GM12865 (cell line): ENCODE measurements around the gene KCTD19.

Experiments used
- DNase-seq: peaks from one replicate; pipeline ENCODE4 v3.0.0; 2010; ENCODE audit warnings: low read depth
- H3K4me3 ChIP-seq: 2 replicates; pipeline ENCODE4 v1.5.1; 2011; ENCODE audit warnings: mild to moderate bottlenecking, low read depth, low read length, control low read depth
- TF ChIP-seq, protein P1 (sequence below): IDR thresholded peaks from 2 replicates; pipeline ENCODE4 v1.5.1; 2011; ENCODE audit warnings: low read length, control low read depth, low read depth, inconsistent platforms; ENCODE audit not compliant: insufficient read depth; ENCODE audit errors: missing control alignments

Gene KCTD19

DNA sequence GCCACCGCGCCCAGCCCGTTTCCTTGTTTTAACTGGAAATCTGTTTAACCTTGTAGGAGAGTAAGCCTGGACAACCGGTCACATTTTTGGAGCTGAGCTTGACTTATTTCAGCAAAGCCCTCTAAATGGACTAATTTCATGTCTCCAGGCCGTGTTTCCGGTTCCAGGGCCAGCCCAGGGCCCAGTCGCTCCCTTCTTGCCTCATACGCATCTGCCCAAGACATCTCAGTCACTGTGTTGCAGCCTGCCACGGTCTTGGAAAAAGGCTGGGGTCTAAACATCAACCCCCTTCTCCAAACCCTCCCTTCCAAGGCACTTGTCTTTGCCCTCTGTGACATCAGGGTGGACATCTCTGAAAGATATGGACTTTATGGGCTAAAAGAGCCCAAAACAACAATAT is 28.3 kb downstream of the KCTD19 start:
- TF ChIP-seq, protein P1, sequence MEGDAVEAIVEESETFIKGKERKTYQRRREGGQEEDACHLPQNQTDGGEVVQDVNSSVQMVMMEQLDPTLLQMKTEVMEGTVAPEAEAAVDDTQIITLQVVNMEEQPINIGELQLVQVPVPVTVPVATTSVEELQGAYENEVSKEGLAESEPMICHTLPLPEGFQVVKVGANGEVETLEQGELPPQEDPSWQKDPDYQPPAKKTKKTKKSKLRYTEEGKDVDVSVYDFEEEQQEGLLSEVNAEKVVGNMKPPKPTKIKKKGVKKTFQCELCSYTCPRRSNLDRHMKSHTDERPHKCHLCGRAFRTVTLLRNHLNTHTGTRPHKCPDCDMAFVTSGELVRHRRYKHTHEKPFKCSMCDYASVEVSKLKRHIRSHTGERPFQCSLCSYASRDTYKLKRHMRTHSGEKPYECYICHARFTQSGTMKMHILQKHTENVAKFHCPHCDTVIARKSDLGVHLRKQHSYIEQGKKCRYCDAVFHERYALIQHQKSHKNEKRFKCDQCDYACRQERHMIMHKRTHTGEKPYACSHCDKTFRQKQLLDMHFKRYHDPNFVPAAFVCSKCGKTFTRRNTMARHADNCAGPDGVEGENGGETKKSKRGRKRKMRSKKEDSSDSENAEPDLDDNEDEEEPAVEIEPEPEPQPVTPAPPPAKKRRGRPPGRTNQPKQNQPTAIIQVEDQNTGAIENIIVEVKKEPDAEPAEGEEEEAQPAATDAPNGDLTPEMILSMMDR = no peak
- no peak for DNase-seq

DNA sequence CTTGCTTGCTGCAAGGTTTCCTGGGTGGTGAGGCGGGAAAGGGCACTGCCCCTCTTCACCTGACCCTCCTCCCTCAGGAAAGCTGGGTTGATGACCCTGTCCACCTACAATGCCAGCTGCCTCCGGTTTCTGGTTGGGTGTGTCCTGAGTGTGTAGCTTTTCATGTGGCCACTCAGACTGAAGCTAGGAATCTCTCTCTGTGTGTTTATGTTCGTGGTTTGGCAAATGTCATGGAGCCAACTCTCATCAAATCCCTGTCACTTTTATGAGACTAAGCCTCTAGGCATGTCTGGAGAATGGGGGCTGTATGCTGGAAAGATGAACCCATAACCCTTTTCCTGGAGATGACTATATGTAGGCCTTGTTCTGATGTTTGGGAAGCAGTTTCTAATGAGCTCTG is 30.1 kb downstream of the KCTD19 start:
- no peak overlapping the region for H3K4me3 ChIP-seq
- DNase-seq = no peak
- TF ChIP-seq, protein P1 = no peak

More for the DNA sequence above, 28.3 kb downstream of the KCTD19 start:
- no peak overlapping the region for H3K4me3 ChIP-seq

DNA sequence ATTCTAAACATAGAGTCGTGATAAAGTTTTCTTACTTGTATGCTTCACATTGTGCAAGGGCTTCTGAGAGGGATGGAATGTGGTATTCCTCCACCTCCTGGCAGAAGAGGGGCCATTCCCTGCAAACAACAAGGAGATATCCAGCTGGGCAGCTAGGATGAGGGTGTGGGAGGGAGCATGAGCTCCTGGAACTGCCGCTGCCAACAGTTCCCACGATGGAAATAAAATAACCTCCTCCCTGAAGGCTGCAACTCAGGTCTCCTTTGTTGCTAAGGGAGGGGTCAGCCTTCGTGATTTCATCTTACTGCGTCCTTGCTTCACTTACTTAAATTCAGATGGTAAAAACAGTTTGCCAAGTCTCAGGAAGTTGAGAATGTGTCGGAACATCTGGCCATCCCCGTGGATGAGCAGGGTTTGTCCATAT is 31.6 kb downstream of the KCTD19 start:
- H3K4me3 ChIP-seq = no peak overlapping the region
- DNase-seq = no peak
- TF ChIP-seq, protein P1 = no peak

DNA sequence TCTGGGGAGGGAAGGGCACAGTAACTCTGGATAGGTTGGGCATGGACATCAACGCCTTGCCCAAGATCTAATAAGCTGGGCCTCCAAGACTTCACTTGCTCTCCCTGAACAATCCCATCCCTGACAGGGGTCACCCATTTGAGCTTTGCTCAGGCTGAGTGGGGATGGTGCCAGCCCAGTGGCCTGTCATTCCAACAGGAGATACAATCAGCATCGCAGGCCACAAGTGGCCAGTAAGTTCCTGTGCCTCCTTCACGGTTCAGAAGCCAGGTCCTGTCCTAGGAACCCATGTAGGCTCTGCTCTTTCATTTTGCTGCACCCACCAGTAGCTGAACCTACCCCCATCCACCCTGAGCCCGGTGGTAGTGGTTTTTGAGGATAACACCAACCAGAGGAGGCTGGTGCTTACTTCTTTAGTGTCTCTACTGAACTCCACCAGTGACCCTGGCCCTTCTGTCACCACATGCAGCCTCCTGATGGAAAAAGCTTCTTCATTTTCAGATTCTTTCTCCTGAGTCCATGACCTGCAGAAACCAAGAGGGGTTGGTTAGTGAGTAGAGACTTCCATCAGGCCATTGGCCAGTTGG is 32.3 kb downstream of the KCTD19 start:
- TF ChIP-seq, protein P1 = no peak
- H3K4me3 ChIP-seq = no peak overlapping the region
- DNase-seq = no peak

DNA sequence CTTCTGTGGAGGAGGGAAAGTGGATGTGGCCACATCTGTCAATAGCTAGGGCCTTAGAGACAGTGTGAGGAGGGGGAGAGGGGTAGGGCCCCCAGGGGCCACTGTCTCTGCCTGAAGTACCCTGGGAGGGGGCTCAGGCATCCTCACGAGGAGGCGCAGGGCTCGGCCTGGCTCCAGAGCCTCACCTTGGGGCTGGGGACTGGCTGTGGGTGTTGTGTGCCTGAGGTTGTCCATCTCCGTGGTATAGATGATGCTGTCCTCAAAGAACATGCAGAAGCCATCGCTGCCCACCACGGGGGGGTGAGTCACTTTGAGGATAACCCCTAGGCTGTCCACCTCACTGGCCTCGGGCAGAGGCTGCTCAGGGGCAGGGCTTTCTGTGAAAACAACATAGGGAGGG is 35.1 kb downstream of the KCTD19 start:
- DNase-seq = no peak
- no peak overlapping the region for H3K4me3 ChIP-seq
- TF ChIP-seq, protein P1 = no peak

DNA sequence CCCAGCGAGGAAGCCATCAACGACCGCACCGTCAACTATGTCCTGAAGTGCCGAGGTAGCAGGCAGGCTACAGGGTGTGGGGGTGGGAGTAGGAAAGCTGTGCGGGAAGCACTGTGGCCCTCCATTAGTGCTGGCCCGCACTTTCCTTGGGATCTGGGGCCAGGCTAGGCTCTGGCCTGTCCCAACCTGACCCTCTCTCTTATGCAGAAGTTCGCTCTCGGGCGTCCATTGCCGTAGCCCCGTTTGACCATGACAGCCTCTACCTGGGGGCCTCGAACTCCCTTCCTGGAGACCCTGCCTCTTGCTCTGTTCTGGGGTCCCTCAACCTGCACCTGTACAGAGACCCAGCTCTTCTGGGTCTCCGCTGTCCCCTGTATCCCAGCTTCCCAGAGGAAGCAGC is 38.6 kb downstream of the KCTD19 start:
- DNase-seq = no peak
- no peak overlapping the region for H3K4me3 ChIP-seq
- TF ChIP-seq, protein P1 = no peak
